HEK293 (cell line): ENCODE data around the gene DUSP14.

Source experiments
- GLIS1 ChIP-seq: fragments of 450-650 bp; formaldehyde crosslinking; IDR thresholded peaks from 2 replicates; pipeline ENCODE4 v1.5.1; 2016; ENCODE audit warnings: missing biosample characterization, missing genetic modification characterization
- TCF7L2 ChIP-seq: IDR thresholded peaks from 2 replicates; pipeline ENCODE4 v1.6.1; 2011; ENCODE audit warnings: low read depth, mild to moderate bottlenecking, inconsistent platforms, low read length, moderate library complexity, borderline replicate concordance
- ZBTB1 ChIP-seq: fragments of 450-650 bp; formaldehyde crosslinking; IDR thresholded peaks from 2 replicates; pipeline ENCODE4 v1.5.1; 2016; ENCODE audit warnings: missing biosample characterization, missing genetic modification characterization
- ZBTB21 ChIP-seq: fragments of 450-650 bp; formaldehyde crosslinking; IDR thresholded peaks from 2 replicates; pipeline ENCODE4 v1.5.1; 2017; ENCODE audit warnings: missing biosample characterization, missing genetic modification characterization
- ZFP3 ChIP-seq: fragments of 450-650 bp; formaldehyde crosslinking; IDR thresholded peaks from 2 replicates; pipeline ENCODE4 v1.5.1; 2016; ENCODE audit warnings: low read depth, missing biosample characterization, missing genetic modification characterization
- ZFP37 ChIP-seq: fragments of 450-650 bp; formaldehyde crosslinking; IDR thresholded peaks from 2 replicates; pipeline ENCODE4 v1.5.1; 2016; ENCODE audit warnings: missing biosample characterization, missing genetic modification characterization
- ZNF146 ChIP-seq: fragments of 450-650 bp; formaldehyde crosslinking; IDR thresholded peaks from 2 replicates; pipeline ENCODE4 v1.5.1; 2016; ENCODE audit warnings: missing biosample characterization, missing genetic modification characterization
- ZNF24 ChIP-seq: fragments of 450-650 bp; formaldehyde crosslinking; IDR thresholded peaks from 2 replicates; pipeline ENCODE4 v1.5.1; 2016; ENCODE audit warnings: missing biosample characterization, missing genetic modification characterization
- ZNF335 ChIP-seq: fragments of 450-650 bp; formaldehyde crosslinking; conservative IDR thresholded peaks from 2 replicates; pipeline ENCODE4 v1.5.1; 2016; ENCODE audit warnings: missing biosample characterization, missing genetic modification characterization
- ZNF426 ChIP-seq: fragments of 450-650 bp; formaldehyde crosslinking; IDR thresholded peaks from 2 replicates; pipeline ENCODE4 v1.5.1; 2017; ENCODE audit warnings: missing biosample characterization, missing genetic modification characterization, mild to moderate bottlenecking, inconsistent platforms, moderate library complexity
- ZNF530 ChIP-seq: fragments of 450-650 bp; formaldehyde crosslinking; IDR thresholded peaks from 2 replicates; pipeline ENCODE4 v1.5.1; 2016; ENCODE audit warnings: low read depth, missing biosample characterization, missing genetic modification characterization
- ZNF677 ChIP-seq: fragments of 450-650 bp; IDR thresholded peaks from 2 replicates; pipeline ENCODE4 v1.5.0; 2018; ENCODE audit warnings: missing biosample characterization, mild to moderate bottlenecking, missing genetic modification characterization, moderate library complexity
- TF ChIP-seq, protein P1 (sequence below): fragments of 450-650 bp; formaldehyde crosslinking; IDR thresholded peaks from 2 replicates; pipeline ENCODE4 v1.5.1; 2016; ENCODE audit warnings: missing biosample characterization, missing genetic modification characterization

DNA sequence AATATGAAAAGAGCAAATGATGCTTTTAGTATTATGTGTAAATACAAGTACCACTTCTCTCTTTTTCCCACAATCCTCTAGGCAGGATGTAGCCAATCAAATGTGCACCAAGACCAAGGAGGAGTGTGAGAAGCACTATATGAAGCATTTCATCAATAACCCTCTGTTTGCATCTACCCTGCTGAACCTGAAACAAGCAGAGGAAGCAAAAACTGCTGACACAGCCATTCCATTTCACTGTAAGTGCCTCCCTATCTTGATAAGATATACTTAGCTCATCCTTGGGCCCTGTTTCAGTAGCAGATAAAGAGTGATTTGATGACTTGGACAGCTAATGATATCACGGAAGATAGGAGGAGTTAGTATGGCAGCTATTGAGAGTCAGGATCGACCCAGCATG, 49.3 kb upstream of the DUSP14 start:
- no peak for TF ChIP-seq GLIS1 (tag by site-specific recombination)
- TF ChIP-seq ZNF530 (tag by site-specific recombination) = no peak
- no peak for TF ChIP-seq ZBTB1 (tag by site-specific recombination)
- TF ChIP-seq, protein P1, sequence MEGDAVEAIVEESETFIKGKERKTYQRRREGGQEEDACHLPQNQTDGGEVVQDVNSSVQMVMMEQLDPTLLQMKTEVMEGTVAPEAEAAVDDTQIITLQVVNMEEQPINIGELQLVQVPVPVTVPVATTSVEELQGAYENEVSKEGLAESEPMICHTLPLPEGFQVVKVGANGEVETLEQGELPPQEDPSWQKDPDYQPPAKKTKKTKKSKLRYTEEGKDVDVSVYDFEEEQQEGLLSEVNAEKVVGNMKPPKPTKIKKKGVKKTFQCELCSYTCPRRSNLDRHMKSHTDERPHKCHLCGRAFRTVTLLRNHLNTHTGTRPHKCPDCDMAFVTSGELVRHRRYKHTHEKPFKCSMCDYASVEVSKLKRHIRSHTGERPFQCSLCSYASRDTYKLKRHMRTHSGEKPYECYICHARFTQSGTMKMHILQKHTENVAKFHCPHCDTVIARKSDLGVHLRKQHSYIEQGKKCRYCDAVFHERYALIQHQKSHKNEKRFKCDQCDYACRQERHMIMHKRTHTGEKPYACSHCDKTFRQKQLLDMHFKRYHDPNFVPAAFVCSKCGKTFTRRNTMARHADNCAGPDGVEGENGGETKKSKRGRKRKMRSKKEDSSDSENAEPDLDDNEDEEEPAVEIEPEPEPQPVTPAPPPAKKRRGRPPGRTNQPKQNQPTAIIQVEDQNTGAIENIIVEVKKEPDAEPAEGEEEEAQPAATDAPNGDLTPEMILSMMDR (tag by site-specific recombination) = no peak
- no peak for TF ChIP-seq ZFP37
- no peak for TF ChIP-seq ZFP3
- no peak for TF ChIP-seq TCF7L2
- TF ChIP-seq ZNF335 (tag by site-specific recombination) = no peak
- no peak for TF ChIP-seq ZNF24 (tag by site-specific recombination)
- no peak for TF ChIP-seq ZNF677 (tag by site-specific recombination)
- TF ChIP-seq ZBTB21 = no peak
- TF ChIP-seq ZNF146 = no peak
- TF ChIP-seq ZNF426 (tag by site-specific recombination) = no peak
